ENCODE measurements around the gene CCDC148.

- no peak for TF ChIP-seq CTCF (IDR thresholded peaks at IDR 0.05; ENCODE audit: insufficient read depth, low read depth, low read length)
- no peak for TF ChIP-seq EZH2 (IDR thresholded peaks at IDR 0.05; ENCODE audit: insufficient read depth, low read length)
These were observed 75.8 kb downstream of the CCDC148 start for GRCh38 chr2:158380746-158381145.
